ENCODE measurements around the gene SSRP1. TPM values are rescaled to one million over a fixed set of nuclear protein-coding genes. Genes with fewer than 3 reads are reported as not detected.

Gene SSRP1
- total and polyA plus RNA-seq, 8 donors = 20.5 to 61.9 (median 42.7) TPM

DNA sequence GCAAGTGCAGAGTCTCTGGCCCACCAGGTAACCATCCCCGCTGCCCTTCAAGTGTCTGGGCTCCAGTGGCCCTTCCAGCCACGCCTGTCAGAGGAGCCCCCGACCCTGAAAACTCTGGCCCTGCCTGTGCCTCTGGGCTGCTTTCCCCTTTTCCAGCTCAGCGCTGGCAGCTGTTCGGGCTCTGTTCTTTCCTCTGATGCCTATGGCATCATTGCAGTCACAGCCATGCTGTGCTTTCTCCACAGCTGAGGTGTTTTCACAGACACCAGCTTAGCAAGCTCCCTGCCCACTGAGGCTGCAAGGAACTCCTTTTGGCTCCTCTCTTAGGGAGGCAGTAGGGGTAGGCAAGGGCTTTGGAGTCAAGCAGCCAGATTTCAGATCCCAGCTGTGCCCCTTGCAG lies 23.7 kb upstream of the SSRP1 start:
- Histone ChIP-seq H3K27me3 (no peaks in the 10 kb centered on the region), H3K9me3 (no peaks in the 10 kb centered on the region), H3K27ac (peak overlapping the region; percentile 39 to 58 (median 48)), H3K36me3 (no peaks in the 10 kb centered on the region), H3K4me3 (no peak overlapping the region), H3K4me1 (peaks cover 0 to 8% (median 0%) of the 10 kb centered on the region in 3 donors)
- intact Hi-C loops (cut with DNase I) = no loop called here
- DNase-seq (no peak), FAIRE-seq (no peak), ATAC-seq (no peak)
- no peak for TF ChIP-seq CTCF (IDR thresholded peaks at IDR 0.05)
- 71 to 90% methylated on average over 5 of the region's 5 CpGs for WGBS, 2 donors

DNA sequence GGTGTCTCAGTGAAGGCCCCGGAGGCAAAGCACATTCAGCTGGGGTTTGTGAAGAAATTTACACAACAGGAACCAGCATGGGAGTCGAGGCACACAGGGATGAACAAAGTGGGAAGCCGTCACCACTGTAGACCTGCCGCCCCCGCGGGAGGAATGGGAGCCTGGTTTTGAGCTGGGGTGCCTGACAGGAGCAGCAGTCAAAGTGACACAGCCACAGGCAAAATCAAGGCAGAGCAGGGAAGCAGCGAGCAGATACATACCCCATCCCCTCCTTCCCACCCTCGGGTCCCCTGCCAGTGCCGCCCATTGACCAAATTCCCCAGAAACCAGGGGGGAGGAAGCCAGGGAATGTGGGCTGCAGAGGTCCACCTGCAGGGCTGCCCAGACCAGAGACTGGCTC lies 23.3 kb upstream of the SSRP1 start:
- intact Hi-C loops (cut with DNase I) = no loop called here
- DNase-seq (no peak), ATAC-seq (no peak), FAIRE-seq (no peak)
- Histone ChIP-seq H3K4me3 (no peak overlapping the region), H3K27ac (peak overlapping the region; percentile 39 to 58 (median 48)), H3K36me3 (no peaks in the 10 kb centered on the region), H3K27me3 (no peaks in the 10 kb centered on the region), H3K4me1 (peaks cover 0 to 8% (median 0%) of the 10 kb centered on the region in 3 donors), H3K9me3 (no peaks in the 10 kb centered on the region)
- TF ChIP-seq CTCF (IDR thresholded peaks at IDR 0.05) = no peak
- WGBS, 2 donors = 70 to 75% methylated on average over 9 of the region's 9 CpGs

DNA sequence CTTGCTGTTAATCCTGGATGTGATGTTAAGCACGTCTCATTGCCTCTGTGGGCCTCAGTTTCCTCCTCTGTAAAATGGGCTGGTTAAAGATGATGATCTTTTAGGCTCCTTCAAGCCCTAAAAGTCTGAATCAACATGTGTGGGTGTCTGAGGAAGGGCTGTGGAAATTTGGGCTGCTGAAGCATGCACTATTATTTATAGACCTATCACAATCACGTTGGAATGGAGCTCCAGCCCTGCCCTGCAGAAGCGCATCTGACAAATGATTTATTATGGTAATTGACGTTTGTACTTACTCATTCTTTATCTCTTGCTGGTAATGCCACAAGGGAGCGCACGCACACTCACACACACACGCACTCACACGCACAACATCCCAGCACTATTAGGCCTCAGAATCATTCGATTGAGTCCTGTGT lies 22.9 kb upstream of the SSRP1 start:
- ATAC-seq = peak in 1 of 4 donors; percentile 20
- TF ChIP-seq CTCF (IDR thresholded peaks at IDR 0.05) = no peak

DNA sequence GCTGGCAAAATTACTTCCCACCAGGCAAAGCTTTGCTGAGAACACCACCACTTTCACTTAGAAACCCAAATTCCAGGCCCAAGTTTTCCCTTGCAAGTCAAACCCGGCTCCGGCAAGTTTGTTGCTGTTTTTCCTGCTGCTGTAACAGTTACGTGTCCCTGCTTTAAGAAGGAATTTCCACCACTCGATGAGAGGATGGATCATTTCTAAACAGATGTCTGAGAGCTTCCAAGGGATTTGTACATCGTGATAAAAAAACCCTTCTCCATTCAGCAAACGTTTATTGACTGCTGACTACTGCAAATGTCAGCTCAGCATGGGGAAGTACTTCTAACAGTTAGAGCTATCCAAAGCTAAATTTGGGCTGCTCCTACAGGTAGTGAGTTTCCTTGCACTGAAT lies 22.2 kb upstream of the SSRP1 start:
- TF ChIP-seq CTCF (IDR thresholded peaks at IDR 0.05) = no peak
- Histone ChIP-seq H3K36me3 (no peaks in the 10 kb centered on the region), H3K27ac (peak overlapping the region in 2 of 4 donors; percentile 42 to 47), H3K4me1 (peaks cover 0 to 8% (median 0%) of the 10 kb centered on the region in 3 donors), H3K9me3 (no peaks in the 10 kb centered on the region), H3K4me3 (no peak overlapping the region), H3K27me3 (no peaks in the 10 kb centered on the region)
- 57 to 58% methylated on average over 6 of the region's 6 CpGs for WGBS, 2 donors
- DNase-seq (no peak), ATAC-seq (no peak), FAIRE-seq (no peak)
- intact Hi-C loops (cut with DNase I) = no loop called here

More for the DNA sequence above, 22.9 kb upstream of the SSRP1 start:
- H3K4me3 ChIP-seq = no peak overlapping the region
- no peaks in the 10 kb centered on the region for H3K27me3 ChIP-seq
- peak overlapping the region in 3 of 4 donors; percentile 39 to 58 (median 43) for H3K27ac ChIP-seq
- DNase-seq (no peak), FAIRE-seq (no peak)
- 52 to 57% methylated on average over 9 of the region's 9 CpGs for WGBS, 2 donors
- H3K36me3 ChIP-seq = no peaks in the 10 kb centered on the region
- intact Hi-C loops (cut with DNase I) = no loop called here
- no peaks in the 10 kb centered on the region for H3K9me3 ChIP-seq
- peaks cover 0 to 8% (median 0%) of the 10 kb centered on the region in 3 donors for H3K4me1 ChIP-seq

- H3K36me3 ChIP-seq = no peaks in the 10 kb centered on the region
Measured at GRCh38 chr11:57357310-57357709, 21.6 kb upstream of the SSRP1 start.

More at GRCh38 chr11:57357310-57357709, 21.6 kb upstream of the SSRP1 start:
- intact Hi-C loops (cut with DNase I) = no loop called here
- no peak for DNase-seq
- Histone ChIP-seq H3K27ac (peak overlapping the region in 1 of 4 donors; percentile 47), H3K4me3 (no peak overlapping the region), H3K9me3 (no peaks in the 10 kb centered on the region), H3K27me3 (no peaks in the 10 kb centered on the region), H3K4me1 (peaks cover 0 to 8% (median 0%) of the 10 kb centered on the region in 3 donors)
- FAIRE-seq = no peak
- TF ChIP-seq CTCF (IDR thresholded peaks at IDR 0.05) = no peak
- ATAC-seq = no peak
- WGBS, 2 donors = 81 to 83% methylated on average over 3 of the region's 3 CpGs

Data from pancreas (tissue), 10 donors.